Smooth muscle cell (in vitro differentiated cells): ENCODE data around the gene ZNF280B. TPM values are rescaled to one million over a fixed set of nuclear protein-coding genes. Genes with fewer than 3 reads are reported as not detected.
"Not testable (repeated sequence)": the region's sequence is repeated elsewhere in the genome, so short reads cannot be mapped to it uniquely, and the experiment has no call there.

Experiments
- DNase-seq: peaks from one replicate; lab custom pipeline; 2025; ENCODE audit not compliant: unreplicated experiment; lab: John Stamatoyannopoulos, UW
- H2AFZ ChIP-seq: fragments of 200-600 bp; sonication (generic); 2 replicates; pipeline ENCODE4 v1.6.0; 2016; ENCODE audit warnings: antibody characterized with exemption, low read depth, mild to moderate bottlenecking
- H3F3A ChIP-seq: fragments of 200-600 bp; sonication (generic); 2 replicates; pipeline ENCODE4 v1.6.0; 2017; ENCODE audit warnings: antibody characterized with exemption, low read depth
- H3K27ac ChIP-seq: fragments of 200-600 bp; sonication (generic); 2 replicates; pipeline ENCODE4 v1.5.1; 2016; ENCODE audit warnings: low read depth, mild to moderate bottlenecking
- H3K27me3 ChIP-seq: fragments of 200-600 bp; sonication (generic); 2 replicates; pipeline ENCODE4 v1.6.1; 2016; ENCODE audit warnings: low read depth, mild to moderate bottlenecking
- H3K36me3 ChIP-seq: fragments of 200-600 bp; sonication (generic); 2 replicates; pipeline ENCODE4 v1.5.1; 2016; ENCODE audit warnings: low read depth
- H3K4me1 ChIP-seq: fragments of 200-600 bp; sonication (generic); 2 replicates; pipeline ENCODE4 v1.5.1; 2016; ENCODE audit warnings: low read depth
- H3K4me2 ChIP-seq: fragments of 200-600 bp; sonication (generic); 2 replicates; pipeline ENCODE4 v1.6.0; 2016; ENCODE audit warnings: mild to moderate bottlenecking
- H3K4me3 ChIP-seq: fragments of 200-600 bp; sonication (generic); 2 replicates; pipeline ENCODE4 v1.5.1; 2016; ENCODE audit warnings: mild to moderate bottlenecking
- H3K79me2 ChIP-seq: fragments of 200-600 bp; sonication (generic); 2 replicates; pipeline ENCODE4 v1.6.0; 2016; ENCODE audit warnings: low read depth, mild to moderate bottlenecking
- H3K9ac ChIP-seq: fragments of 200-600 bp; sonication (generic); 2 replicates; pipeline ENCODE4 v1.6.0; 2016; ENCODE audit warnings: low read depth
- H3K9me3 ChIP-seq: fragments of 200-600 bp; sonication (generic); replicated peaks from 2 replicates; pipeline ENCODE4 v1.5.1; 2016; ENCODE audit warnings: low read depth
- H4K20me1 ChIP-seq: fragments of 200-600 bp; sonication (generic); 2 replicates; pipeline ENCODE4 v1.6.0; 2016; ENCODE audit warnings: low read depth
- CTCF ChIP-seq: fragments of 200-600 bp; sonication (generic); IDR thresholded peaks from 2 replicates; pipeline ENCODE4 v1.5.1; 2017; ENCODE audit warnings: borderline replicate concordance, mild to moderate bottlenecking, antibody characterized with exemption; ENCODE audit not compliant: insufficient read depth, poor library complexity, severe bottlenecking
- WGBS: methylation state at CpG from one replicate; pipeline ENCODE4 v1.1.7; 2016; ENCODE audit warnings: low lambda C conversion rate; 5-methylcytosine and 5-hydroxymethylcytosine counted together
- polyA plus RNA-seq: library from polyadenylated mRNA; unstranded; fragments of >200 nt; fragmentation: Nextera tagmentation; extraction: Ambion mirVana; gene quantifications from 2 replicates; pipeline ENCODE4 v1.2.1, GENCODE V29; 2016
- total RNA-seq: library from RNA; depleted of rRNA; stranded (reverse); fragments of >200 nt; gene quantifications from 2 replicates; pipeline ENCODE4 v1.2.3, GENCODE V29; 2014

Gene ZNF280B
- total and polyA plus RNA-seq, 2 experiments from 2014 or later = 3.0 to 3.3 TPM

DNA sequence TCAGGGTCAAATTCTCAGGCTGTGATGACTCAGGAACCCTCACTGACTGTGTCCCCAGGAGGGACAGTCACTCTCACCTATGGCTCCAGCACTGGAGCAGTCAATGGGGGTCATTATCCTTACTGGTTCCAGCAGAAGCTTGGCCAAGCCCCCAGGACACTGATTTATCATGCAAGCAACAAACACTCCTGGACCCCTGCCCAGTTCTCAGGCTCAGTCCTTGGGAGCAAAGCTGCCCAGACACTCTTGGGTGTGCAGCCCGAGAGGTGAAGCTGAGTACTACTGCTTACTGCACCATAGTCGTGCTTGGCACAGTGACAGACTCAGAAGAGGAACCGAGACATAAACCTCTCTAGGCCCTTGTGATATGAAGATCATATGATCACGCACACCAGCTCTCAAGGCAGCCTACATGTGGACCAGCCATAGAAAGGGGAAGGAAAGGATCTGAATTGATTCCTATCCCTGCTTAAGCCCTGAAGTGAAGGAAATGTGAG, 58.2 kb downstream of the ZNF280B start:
- H3K79me2 ChIP-seq = no peaks in the 10 kb centered on the region
- no peak overlapping the region for H3K27ac ChIP-seq
- H3K27me3 ChIP-seq = peaks cover 92% of the 10 kb centered on the region
- no peaks in the 10 kb centered on the region for H3K4me1 ChIP-seq
- no peak for TF ChIP-seq CTCF
- DNase-seq = no peak
- no peaks in the 10 kb centered on the region for H4K20me1 ChIP-seq
- no peak overlapping the region for H2AFZ ChIP-seq
- H3K4me3 ChIP-seq = no peak overlapping the region
- H3K9me3 ChIP-seq = no peaks in the 10 kb centered on the region
- WGBS = 69% methylated on average over 4 of the region's 4 CpGs
- H3K36me3 ChIP-seq = no peaks in the 10 kb centered on the region
- no peaks in the 10 kb centered on the region for H3F3A ChIP-seq
- H3K9ac ChIP-seq = no peak overlapping the region
- H3K4me2 ChIP-seq = no peak overlapping the region

DNA sequence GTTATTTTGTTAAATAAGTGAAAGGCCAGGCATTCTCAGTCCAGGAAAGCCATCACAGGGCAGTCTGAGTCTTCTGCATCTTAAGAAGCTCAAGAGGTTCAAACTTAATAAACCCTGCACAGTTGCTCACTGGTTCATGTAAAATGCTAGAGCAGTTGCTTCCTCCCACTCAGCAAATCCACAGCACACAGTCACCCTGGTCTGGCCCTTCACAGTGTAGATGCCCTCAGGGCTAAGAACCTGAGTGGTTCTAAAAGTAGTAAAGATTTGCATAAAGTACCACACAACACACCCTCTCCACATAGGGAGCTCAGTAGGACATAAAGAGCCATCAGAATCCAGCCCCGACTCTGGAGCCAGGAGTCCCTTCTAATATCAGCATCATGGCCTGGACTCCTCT, 58.7 kb downstream of the ZNF280B start:
- H3F3A ChIP-seq = no peaks in the 10 kb centered on the region
- no peaks in the 10 kb centered on the region for H3K79me2 ChIP-seq
- no peak overlapping the region for H3K27ac ChIP-seq
- H3K4me3 ChIP-seq = no peak overlapping the region
- H2AFZ ChIP-seq = no peak overlapping the region
- DNase-seq = no peak
- 100% methylated on average over 1 of the region's 1 CpG for WGBS
- no peaks in the 10 kb centered on the region for H3K9me3 ChIP-seq
- H4K20me1 ChIP-seq = no peaks in the 10 kb centered on the region
- H3K9ac ChIP-seq = no peak overlapping the region
- no peak overlapping the region for H3K4me2 ChIP-seq
- H3K36me3 ChIP-seq = no peaks in the 10 kb centered on the region
- H3K27me3 ChIP-seq = peaks cover 87% of the 10 kb centered on the region
- no peak for TF ChIP-seq CTCF
- no peaks in the 10 kb centered on the region for H3K4me1 ChIP-seq

DNA sequence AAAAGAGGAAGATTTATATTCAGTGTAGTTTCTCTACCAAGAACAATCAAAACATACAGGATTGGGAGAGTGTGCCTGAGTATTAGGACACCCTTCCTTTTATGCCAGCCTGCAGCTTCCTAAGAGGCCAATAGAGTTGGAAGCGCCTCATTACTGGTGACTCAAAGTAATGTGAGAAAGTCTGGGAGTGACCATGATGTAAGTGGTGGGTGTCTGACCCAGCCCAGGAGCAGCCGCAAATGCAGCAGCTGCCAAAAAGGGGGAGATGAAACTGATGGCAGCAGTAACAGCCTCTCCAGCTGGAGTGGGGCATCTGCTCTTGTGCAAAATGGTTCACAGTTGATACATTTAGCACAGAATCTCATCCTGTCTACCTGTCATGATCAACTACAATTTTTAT, 62.0 kb downstream of the ZNF280B start:
- H3F3A ChIP-seq = no peaks in the 10 kb centered on the region
- no peak overlapping the region for H2AFZ ChIP-seq
- DNase-seq = no peak
- peaks cover 55% of the 10 kb centered on the region for H3K27me3 ChIP-seq
- H3K36me3 ChIP-seq = no peaks in the 10 kb centered on the region
- H3K9me3 ChIP-seq = no peaks in the 10 kb centered on the region
- H4K20me1 ChIP-seq = no peaks in the 10 kb centered on the region
- TF ChIP-seq CTCF = no peak
- no peaks in the 10 kb centered on the region for H3K4me1 ChIP-seq
- no peak overlapping the region for H3K9ac ChIP-seq
- WGBS = 40% methylated on average over 2 of the region's 2 CpGs
- H3K27ac ChIP-seq = no peak overlapping the region
- H3K4me2 ChIP-seq = no peak overlapping the region
- H3K4me3 ChIP-seq = no peak overlapping the region
- no peaks in the 10 kb centered on the region for H3K79me2 ChIP-seq

DNA sequence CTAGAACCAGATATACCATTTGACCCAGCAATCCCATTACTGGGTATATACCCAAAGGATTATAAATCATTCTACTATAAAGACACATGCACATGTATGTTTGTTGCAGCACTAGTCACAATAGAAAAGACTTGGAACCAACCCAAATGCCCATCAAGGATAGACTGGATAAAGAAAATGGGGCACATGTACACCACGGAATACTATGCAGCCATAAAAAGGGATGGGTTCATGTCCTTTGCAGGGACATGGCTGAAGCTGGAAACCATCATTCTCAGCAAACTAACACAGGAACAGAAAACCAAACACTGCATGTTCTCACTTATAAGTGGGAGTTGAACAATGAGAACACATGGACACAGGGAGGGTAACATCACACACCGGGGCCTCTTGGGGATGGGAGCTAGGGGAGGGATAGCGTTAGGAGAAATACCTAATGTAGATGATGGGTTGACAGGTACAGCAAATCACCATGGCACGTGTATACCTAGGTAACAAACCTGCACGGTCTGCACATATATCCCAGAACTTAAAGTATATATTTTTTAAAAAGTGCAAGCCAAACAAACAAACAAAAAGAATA, 64.4 kb downstream of the ZNF280B start:
- H2AFZ ChIP-seq, H3K9me3 ChIP-seq, H3F3A ChIP-seq, H3K4me2 ChIP-seq, H3K4me3 ChIP-seq, DNase-seq, H3K36me3 ChIP-seq, H3K9ac ChIP-seq, H3K79me2 ChIP-seq, H3K27ac ChIP-seq, H4K20me1 ChIP-seq, H3K4me1 ChIP-seq: not testable (repeated sequence)
- 77% methylated on average over 5 of the region's 5 CpGs for WGBS
- H3K27me3 ChIP-seq = peaks cover 34% of the 10 kb centered on the region
